Neural crest cell (in vitro differentiated cells): ENCODE data around the gene SAFB2. TPM values are rescaled to one million over a fixed set of nuclear protein-coding genes. Genes with fewer than 3 reads are reported as not detected.

Experiments
- DNase-seq: peaks from one replicate; pipeline ENCODE4 v3.0.0; 2021; ENCODE audit warnings: low read depth, mixed read lengths, low spot score
- H3K27ac Mint-ChIP-seq: one replicate; pipeline ENCODE4 v1.8.0; 2021; ENCODE audit warnings: mild to moderate bottlenecking, mixed read lengths; ENCODE audit not compliant: unreplicated experiment
- H3K27me3 Mint-ChIP-seq: 2 replicates; pipeline ENCODE4 v1.8.0; 2021; ENCODE audit warnings: low read depth, mild to moderate bottlenecking, mixed read lengths
- H3K36me3 Mint-ChIP-seq: 2 replicates; pipeline ENCODE4 v1.8.0; 2021; ENCODE audit warnings: low read depth, mild to moderate bottlenecking, mixed read lengths
- H3K4me1 Mint-ChIP-seq: 2 replicates; pipeline ENCODE4 v1.8.0; 2021; ENCODE audit warnings: mixed read lengths
- H3K4me3 Mint-ChIP-seq: one replicate; pipeline ENCODE4 v1.8.0; 2021; ENCODE audit warnings: mild to moderate bottlenecking, mixed read lengths
- H3K9me3 Mint-ChIP-seq: 2 replicates; pipeline ENCODE4 v1.8.0; 2021; ENCODE audit warnings: mixed read lengths
- total RNA-seq: library from RNA; stranded (reverse); gene quantifications from 2 replicates; pipeline ENCODE4 v1.2.1, GENCODE V29; 2021
- TF ChIP-seq, protein P1 (sequence below): fragments of 200-600 bp; sonication (generic); conservative IDR thresholded peaks from 2 replicates; pipeline ENCODE4 v1.5.0; 2021; ENCODE audit warnings: antibody characterized with exemption, mild to moderate bottlenecking

The SAFB2 gene
- total RNA-seq, 1 donor from 2014 or later = 103 TPM

DNA sequence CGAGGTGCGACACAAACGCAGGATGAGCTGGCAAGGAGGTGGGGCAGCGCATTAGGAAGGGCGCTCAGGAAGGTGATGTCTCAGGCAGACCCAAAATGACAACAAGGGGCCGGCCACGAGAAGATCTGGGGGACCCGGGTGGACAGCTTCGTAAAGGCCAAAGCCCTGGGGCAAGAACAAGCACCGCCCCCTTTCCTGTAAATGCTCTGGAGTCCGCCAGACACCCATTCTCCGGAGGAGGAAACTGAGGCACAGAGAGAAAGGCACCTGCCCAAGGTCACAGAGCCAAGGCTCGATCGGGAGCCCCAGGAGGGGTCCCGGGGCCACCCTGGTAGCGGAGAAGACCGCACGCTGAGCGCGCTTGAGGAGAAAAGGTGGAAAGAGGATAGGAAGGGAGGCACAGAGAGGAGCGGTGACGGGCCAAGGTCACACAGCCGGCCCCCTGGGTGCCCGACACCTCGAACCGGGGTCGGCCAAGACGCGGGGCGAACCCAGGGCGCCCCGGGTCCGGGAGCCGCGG is 571 bp downstream of the SAFB2 start:
- TF ChIP-seq, protein P1, sequence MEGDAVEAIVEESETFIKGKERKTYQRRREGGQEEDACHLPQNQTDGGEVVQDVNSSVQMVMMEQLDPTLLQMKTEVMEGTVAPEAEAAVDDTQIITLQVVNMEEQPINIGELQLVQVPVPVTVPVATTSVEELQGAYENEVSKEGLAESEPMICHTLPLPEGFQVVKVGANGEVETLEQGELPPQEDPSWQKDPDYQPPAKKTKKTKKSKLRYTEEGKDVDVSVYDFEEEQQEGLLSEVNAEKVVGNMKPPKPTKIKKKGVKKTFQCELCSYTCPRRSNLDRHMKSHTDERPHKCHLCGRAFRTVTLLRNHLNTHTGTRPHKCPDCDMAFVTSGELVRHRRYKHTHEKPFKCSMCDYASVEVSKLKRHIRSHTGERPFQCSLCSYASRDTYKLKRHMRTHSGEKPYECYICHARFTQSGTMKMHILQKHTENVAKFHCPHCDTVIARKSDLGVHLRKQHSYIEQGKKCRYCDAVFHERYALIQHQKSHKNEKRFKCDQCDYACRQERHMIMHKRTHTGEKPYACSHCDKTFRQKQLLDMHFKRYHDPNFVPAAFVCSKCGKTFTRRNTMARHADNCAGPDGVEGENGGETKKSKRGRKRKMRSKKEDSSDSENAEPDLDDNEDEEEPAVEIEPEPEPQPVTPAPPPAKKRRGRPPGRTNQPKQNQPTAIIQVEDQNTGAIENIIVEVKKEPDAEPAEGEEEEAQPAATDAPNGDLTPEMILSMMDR = no peak
- peak; percentile 4 for DNase-seq
- no peaks in the 10 kb centered on the region for H3K9me3 Mint-ChIP-seq
- H3K36me3 Mint-ChIP-seq = peaks cover 18% of the 10 kb centered on the region
- H3K4me1 Mint-ChIP-seq = peaks cover 51% of the 10 kb centered on the region
- H3K4me3 Mint-ChIP-seq = peak overlapping the region; percentile 100
- H3K27ac Mint-ChIP-seq = peak overlapping the region; percentile 94
- no peaks in the 10 kb centered on the region for H3K27me3 Mint-ChIP-seq

DNA sequence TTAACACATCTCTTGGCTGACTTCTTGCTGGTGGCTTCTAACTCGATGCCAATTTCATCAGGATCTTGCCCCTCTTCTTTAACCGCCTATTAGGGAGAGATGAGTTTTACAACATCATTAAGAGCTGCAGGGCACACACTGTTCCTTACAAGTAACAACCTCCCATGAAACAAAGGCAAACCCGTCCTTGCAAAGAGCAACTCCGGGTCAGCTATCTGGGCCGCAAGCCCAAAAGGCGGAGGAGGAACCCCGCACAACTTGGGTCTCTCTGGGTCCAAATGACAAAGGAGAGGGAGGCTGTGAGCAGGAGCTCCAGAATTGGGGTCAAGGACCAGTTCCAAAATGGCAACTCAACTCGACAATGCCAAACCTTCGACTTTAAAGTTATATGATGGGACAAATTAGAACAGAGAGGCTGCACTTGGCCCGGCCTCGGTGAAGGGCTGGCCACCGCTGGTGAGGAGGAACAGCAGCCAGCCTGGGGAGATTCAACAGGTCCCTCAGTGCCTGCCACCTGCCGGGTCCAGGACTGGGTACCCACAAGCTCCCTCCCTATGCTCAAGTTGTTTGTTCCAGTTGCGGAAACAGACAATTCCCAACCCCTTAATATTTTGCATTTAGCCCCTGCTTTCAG is 1.1 kb downstream of the SAFB2 start:
- Mint-ChIP-seq H3K9me3 (no peaks in the 10 kb centered on the region), H3K4me1 (peaks cover 48% of the 10 kb centered on the region), H3K27me3 (no peaks in the 10 kb centered on the region), H3K27ac (peak overlapping the region; percentile 94), H3K4me3 (peak overlapping the region; percentile 100), H3K36me3 (peaks cover 16% of the 10 kb centered on the region)
- TF ChIP-seq, protein P1 = no peak
- DNase-seq = no peak

DNA sequence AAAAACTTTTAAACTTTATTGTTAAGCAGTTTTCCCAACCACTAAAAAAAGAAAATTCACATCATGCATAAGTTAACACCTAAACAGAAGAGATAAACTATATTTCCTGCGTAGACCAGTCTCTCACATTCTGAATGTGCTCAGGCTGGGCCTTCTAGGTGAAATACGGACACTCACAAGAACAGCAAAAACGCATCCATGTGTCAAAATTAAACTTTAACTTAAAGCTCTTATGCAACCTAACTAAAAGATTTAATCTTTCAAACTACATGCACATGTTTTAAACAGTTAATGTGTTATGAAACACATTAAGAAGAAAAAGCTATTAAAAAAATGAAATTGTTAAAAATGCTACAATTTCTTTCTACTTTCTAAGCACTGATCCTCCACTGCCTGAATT is 2.6 kb downstream of the SAFB2 start:
- TF ChIP-seq, protein P1 = no peak
- peaks cover 14% of the 10 kb centered on the region for H3K36me3 Mint-ChIP-seq
- H3K4me3 Mint-ChIP-seq = peak overlapping the region; percentile 100
- no peaks in the 10 kb centered on the region for H3K27me3 Mint-ChIP-seq
- no peak overlapping the region for H3K27ac Mint-ChIP-seq
- H3K4me1 Mint-ChIP-seq = peaks cover 33% of the 10 kb centered on the region
- DNase-seq = no peak
- H3K9me3 Mint-ChIP-seq = no peaks in the 10 kb centered on the region

DNA sequence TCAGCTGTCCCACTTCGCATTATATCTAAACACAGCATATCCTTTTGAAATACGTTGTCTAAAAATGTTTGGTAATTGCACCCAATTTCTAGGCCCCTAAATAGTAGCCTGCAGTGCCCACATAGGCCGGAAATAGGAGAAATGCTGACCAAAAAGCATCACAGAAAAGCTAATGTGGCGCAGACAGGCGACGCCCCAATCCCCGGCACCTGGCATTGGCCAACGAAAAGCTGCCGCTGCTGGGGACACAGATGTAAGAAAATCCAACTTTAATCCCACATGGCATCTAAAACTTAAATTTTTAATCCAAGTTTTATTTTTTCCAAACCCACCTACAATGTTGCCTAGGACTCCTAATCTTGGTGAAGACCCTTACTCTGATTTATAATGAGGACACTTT is 4.0 kb downstream of the SAFB2 start:
- Mint-ChIP-seq H3K4me1 (peaks cover 24% of the 10 kb centered on the region), H3K27ac (no peak overlapping the region), H3K27me3 (no peaks in the 10 kb centered on the region), H3K36me3 (peaks cover 20% of the 10 kb centered on the region), H3K9me3 (no peaks in the 10 kb centered on the region), H3K4me3 (peak overlapping the region; percentile 57)
- no peak for DNase-seq
- TF ChIP-seq, protein P1 = no peak

DNA sequence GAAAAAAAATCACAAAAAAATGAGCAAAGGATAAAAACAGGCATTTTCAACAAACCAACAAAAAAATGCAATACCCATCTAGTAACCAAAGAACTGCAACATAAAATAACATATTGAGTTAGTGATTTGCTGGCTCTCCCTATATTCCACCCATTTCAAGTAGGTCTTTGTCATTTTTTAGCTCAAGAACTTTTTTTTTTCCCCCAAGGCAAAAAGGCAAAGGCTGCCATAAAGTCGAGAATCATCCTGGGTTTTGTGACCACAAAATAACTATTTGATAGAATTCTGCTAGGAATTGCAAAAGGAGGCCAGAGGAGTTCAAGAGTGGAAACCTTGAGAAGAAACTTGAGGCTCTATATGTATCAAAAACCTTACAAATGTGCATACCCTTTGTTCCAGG is 5.5 kb downstream of the SAFB2 start:
- H3K27me3 Mint-ChIP-seq = no peaks in the 10 kb centered on the region
- H3K4me1 Mint-ChIP-seq = peaks cover 18% of the 10 kb centered on the region
- H3K36me3 Mint-ChIP-seq = peaks cover 27% of the 10 kb centered on the region
- peak overlapping the region; percentile 27 for H3K4me3 Mint-ChIP-seq
- no peak for DNase-seq
- H3K9me3 Mint-ChIP-seq = no peaks in the 10 kb centered on the region
- TF ChIP-seq, protein P1 = no peak
- no peak overlapping the region for H3K27ac Mint-ChIP-seq
